Jurkat, Clone E6-1 (cell line): Measurements from ENCODE around the gene KLHL24.
"Not testable (repeated sequence)": the region's sequence is repeated elsewhere in the genome, so short reads cannot be mapped to it uniquely, and the experiment has no call there.

ENCODE experiments used
- DNase-seq: peaks from one replicate; pipeline ENCODE4 v3.0.0-alpha.2; 2011; ENCODE audit warnings: low read depth, low spot score
- H3K4me3 ChIP-seq: 2 replicates; pipeline ENCODE4 v1.5.1; 2011; ENCODE audit warnings: mild to moderate bottlenecking, low read length, control low read depth, moderate library complexity

The KLHL24 gene

GRCh38 chr3:183688874-183689273 lies 53.5 kb downstream of the KLHL24 start:
- DNase-seq, result no peak
- no peak overlapping the region for H3K4me3 ChIP-seq

GRCh38 chr3:183689621-183690020 lies 54.2 kb downstream of the KLHL24 start:
- not testable (repeated sequence) for DNase-seq, H3K4me3 ChIP-seq

DNA sequence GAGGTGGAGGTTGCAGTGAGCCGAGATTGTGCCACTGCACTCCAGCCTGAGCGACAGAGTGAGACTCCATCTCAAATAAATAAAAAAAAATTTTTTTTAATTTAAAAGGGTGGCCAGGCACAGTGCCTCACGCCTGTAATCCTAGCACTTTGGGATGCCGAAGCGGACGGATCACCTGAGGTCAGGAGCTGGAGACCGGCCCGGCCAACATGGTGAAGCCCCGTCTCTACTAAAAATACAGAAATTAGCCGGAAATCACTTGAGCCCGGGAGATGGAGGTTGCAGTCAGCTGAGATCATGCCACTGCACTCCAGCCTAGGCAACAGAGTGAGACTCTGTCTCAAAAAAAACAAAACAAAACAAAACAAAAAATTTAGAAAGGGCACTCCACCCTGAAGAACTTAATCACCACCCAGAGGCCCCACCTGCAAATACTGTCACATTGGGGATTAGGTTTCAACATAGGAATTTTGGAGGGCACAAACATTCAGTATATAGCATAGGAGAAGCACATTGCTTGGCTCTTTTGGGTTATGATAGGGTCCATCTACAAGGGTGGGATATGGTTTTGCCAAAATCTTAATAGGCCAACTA lies 55.1 kb downstream of the KLHL24 start:
- no peak for DNase-seq

DNA sequence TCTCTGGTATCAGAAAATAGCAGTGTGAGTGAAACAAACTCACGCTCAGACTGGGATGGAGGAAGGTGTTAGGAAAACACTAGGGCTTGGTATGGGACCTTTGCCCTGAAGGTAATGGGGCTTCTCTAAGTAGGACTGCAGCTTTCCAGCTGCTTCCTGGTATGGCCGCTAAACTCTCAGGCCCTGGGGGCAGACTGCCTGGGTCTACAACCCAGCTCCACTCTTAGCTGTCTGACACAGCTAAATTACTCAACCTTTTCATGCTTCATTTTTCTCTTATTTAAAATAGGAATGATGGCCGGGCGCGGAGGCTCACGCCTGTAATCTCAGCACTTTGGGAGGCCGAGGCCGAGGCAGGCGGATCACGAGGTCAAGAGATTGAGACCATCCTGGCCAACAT lies 57.0 kb downstream of the KLHL24 start:
- H3K4me3 ChIP-seq, result no peak overlapping the region
- no peak for DNase-seq

More for the DNA sequence above, 55.1 kb downstream of the KLHL24 start:
- H3K4me3 ChIP-seq, result no peak overlapping the region

DNA sequence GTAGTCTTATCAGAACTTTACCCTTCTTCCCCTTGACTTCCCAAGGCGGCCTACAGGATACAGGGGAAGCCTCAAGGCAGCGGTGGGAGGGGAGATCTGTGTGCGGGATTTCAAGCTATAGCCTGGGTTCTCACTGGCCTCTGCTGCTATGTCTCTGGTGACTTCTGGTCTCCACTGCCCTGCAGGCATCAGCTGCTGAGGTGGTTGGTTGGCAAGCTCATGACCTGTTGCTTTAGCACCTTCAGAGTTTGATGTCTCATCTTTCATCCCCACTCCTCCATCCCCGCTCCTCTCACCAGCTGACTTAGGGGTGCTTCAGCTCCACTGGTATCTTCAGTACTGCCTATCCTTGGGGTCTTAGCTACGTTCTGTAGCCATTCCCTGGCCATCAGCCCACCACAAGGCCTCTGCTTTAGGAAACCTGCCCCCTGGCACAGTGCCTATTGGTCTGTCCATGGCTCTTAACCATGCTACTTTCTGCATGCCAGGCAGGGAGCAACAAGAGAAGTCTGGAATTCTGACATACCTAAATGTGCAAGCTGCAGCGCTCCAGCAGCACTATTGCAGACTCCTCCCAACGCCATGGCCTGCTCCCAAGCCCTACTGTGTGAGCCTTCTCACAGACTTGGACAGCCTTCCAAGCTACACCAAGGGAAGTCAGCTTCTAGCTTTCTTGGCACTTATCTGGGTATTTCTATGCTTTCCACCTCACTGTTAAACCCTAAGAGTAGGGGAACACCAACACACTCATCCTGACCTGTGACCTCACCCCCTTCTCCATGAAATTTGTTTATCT lies 60.3 kb downstream of the KLHL24 start:
- DNase-seq, result no peak
- H3K4me3 ChIP-seq, result no peak overlapping the region

- H3K4me3 ChIP-seq, result peak overlapping the region; percentile 96
- DNase-seq, result no peak
Observed at GRCh38 chr3:183697123-183697609, 61.7 kb downstream of the KLHL24 start.

- H3K4me3 ChIP-seq, result peak within 1 kb of the TSS; percentile 96
- DNase-seq, result peak; percentile 51
Observed at GRCh38 chr3:183697610-183698317, 62.3 kb downstream of the KLHL24 start, which contains the start of gene YEATS2. TSS of gene YEATS2 (plus strand) at chr3:183697797. CDS start at chr3:183715163, 17,366 bp downstream.

- H3K4me3 ChIP-seq, result peak overlapping the region; percentile 96
- no peak for DNase-seq
Observed at GRCh38 chr3:183698318-183698751, 62.9 kb downstream of the KLHL24 start.

- no peak for DNase-seq
- H3K4me3 ChIP-seq, result peak overlapping the region; percentile 96
Observed at GRCh38 chr3:183698756-183699155, 63.3 kb downstream of the KLHL24 start.

- no peak for DNase-seq
- H3K4me3 ChIP-seq, result peak overlapping the region; percentile 96
Observed at GRCh38 chr3:183699238-183699947, 64.0 kb downstream of the KLHL24 start.

DNA sequence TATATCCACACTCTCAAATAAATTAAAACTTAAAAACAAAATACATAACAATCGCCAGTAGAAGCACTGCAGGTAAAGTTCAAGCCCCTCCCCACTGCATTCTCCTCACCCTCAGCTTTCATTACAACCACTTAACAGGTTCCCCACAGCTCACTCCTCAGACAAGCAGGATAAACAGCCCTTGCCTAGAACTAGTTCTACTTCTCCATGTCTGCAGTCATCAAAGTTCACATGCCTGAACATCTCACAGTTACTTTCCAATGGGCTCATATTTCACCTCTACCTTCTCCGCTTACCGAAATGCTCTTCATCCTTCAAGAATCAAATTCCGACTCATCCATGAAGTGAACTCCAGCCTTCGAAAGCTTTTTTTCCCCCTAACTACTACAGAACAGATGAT lies 66.3 kb downstream of the KLHL24 start:
- no peak overlapping the region for H3K4me3 ChIP-seq
- DNase-seq, result no peak

DNA sequence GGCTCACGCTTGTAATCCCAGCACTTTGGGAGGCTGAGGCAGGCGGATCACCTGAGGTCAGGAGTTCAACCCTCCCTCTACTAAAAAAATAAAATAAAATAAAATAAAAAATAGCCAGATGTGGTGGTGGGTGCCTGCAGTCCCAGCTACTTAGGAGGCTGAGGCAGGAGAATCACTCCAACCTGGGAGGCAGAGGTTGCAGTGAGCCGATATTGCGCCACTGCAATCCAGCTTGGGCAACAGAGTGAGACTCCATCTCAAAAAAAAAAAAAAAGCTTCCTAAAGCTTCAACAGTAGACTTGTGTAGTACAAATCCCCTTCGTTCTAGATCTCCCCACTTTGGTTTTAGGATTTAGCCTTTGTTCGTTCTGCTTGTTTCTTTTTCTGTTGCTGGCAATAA lies 68.5 kb downstream of the KLHL24 start:
- H3K4me3 ChIP-seq, DNase-seq: not testable (repeated sequence)

DNA sequence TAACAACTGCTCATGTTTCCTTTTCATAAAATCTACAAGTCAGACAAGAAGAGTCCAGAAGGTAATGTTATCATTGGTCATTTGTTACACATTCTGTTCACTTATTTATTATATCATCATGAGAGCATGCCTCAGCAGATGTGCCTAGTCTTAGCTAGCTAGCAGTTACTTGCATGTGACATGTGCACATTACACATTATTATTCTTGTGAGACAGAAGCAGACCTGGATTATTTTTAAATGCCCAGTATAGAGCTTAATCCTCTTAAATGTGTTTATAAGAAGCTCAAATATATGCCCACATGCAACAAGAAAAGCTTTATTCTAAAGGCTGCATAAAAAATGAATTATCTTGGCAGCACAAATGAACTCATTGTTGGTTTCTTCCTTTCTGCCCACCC lies 74.8 kb downstream of the KLHL24 start:
- DNase-seq, result no peak
- no peak overlapping the region for H3K4me3 ChIP-seq

GRCh38 chr3:183711516-183711915 lies 76.1 kb downstream of the KLHL24 start:
- H3K4me3 ChIP-seq, result no peak overlapping the region
- no peak for DNase-seq

DNA sequence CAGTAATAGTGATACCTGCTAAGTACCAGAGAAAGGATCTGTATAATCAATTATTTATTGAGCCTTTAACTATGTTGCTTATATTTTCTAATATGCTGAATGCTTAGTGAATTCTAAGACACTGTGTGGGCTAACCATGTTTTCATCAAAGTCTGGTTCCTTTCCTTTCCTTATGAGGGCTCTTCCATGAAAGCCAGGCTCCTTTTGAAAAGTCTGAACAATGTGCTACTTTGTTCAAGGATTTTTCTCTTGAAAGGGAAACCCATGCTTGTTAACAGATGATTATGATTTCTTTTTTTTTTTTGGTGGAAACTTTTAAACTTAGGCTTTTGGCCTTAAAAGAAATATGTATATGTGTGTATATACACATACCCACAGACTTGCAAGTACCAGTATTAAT lies 79.2 kb downstream of the KLHL24 start:
- DNase-seq, result no peak
- no peak overlapping the region for H3K4me3 ChIP-seq

DNA sequence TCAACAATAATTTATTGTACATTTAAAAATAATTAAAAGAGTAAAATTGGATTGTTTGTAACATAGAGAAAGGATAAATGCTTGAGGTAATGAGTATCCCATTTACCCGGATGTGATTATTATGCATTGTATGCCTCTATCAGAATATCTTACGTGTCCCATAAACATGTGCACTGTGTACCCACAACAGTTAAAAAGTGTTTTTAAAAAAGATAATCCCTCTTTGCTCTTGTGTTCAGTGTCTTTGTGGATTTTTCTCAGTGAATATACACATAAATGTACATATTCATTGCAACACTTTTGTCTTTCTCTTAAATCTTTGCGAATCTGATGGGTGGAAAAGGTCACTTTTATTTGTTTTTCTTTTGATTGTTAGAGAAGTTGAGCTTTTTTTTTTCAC lies 82.6 kb downstream of the KLHL24 start:
- no peak overlapping the region for H3K4me3 ChIP-seq
- DNase-seq, result no peak

- DNase-seq, result no peak
- H3K4me3 ChIP-seq, result no peak overlapping the region
Observed at GRCh38 chr3:183725387-183725786, 90.0 kb downstream of the KLHL24 start.

- no peak for DNase-seq
Observed at GRCh38 chr3:183728204-183728603, 92.8 kb downstream of the KLHL24 start.

GRCh38 chr3:183730361-183730760 lies 94.9 kb downstream of the KLHL24 start:
- DNase-seq, result no peak
- no peak overlapping the region for H3K4me3 ChIP-seq

More at GRCh38 chr3:183728204-183728603, 92.8 kb downstream of the KLHL24 start:
- H3K4me3 ChIP-seq, result no peak overlapping the region
